Natural killer cell (primary cell): Measurements from ENCODE around the gene TMEM18. TPM values are rescaled to one million over a fixed set of nuclear protein-coding genes. Genes with fewer than 3 reads are reported as not detected.

Experiments
- ATAC-seq, 3 donors: fragments of 150-1000 bp in 2 of 3; fragments of 200-7000 bp in 1 of 3; cut with Tn5 transposase; 1 replicate in 1 of 3; 2 replicates in 2 of 3; pipeline ENCODE4 v1.10.0; 2021; ENCODE audit warnings: mild to moderate bottlenecking in 2 of 3, moderate library complexity in 2 of 3
- DNase-seq, 2 donors: peaks; one replicate each; pipeline versions ENCODE4 v3.0.0 to v3.0.0-alpha.2; 2013 to 2021; ENCODE audit warnings: mixed read lengths in 1 of 2
- H3K27ac ChIP-seq: one replicate; pipeline ENCODE4 v1.5.1; 2013; ENCODE audit warnings: mild to moderate bottlenecking, low read length
- H3K27me3 ChIP-seq: one replicate; pipeline ENCODE4 v1.6.1; 2013; ENCODE audit warnings: low read length; ENCODE audit not compliant: control insufficient read depth, insufficient read depth
- H3K36me3 ChIP-seq: one replicate; pipeline ENCODE4 v1.6.1; 2013; ENCODE audit warnings: low read length; ENCODE audit not compliant: control insufficient read depth, insufficient read depth
- H3K4me1 ChIP-seq: one replicate; pipeline ENCODE4 v1.6.1; 2013; ENCODE audit warnings: low read length; ENCODE audit not compliant: control insufficient read depth, insufficient read depth
- H3K4me3 ChIP-seq: one replicate; pipeline ENCODE4 v1.5.1; 2013; ENCODE audit warnings: low read length
- H3K9me3 ChIP-seq: one replicate; pipeline ENCODE4 v1.6.1; 2013; ENCODE audit warnings: low read length; ENCODE audit not compliant: control insufficient read depth, insufficient read depth
- H3K27ac Mint-ChIP-seq, 2 donors: one replicate each; pipeline ENCODE4 v1.8.0; 2022; ENCODE audit warnings: mild to moderate bottlenecking in 2 of 2, mixed read lengths in 2 of 2, moderate library complexity in 1 of 2
- H3K27me3 Mint-ChIP-seq, 2 donors: one replicate each; pipeline ENCODE4 v1.8.0; 2022; ENCODE audit warnings: low read depth in 2 of 2, mixed read lengths in 2 of 2
- H3K36me3 Mint-ChIP-seq: one replicate; pipeline ENCODE4 v1.8.0; 2022; ENCODE audit warnings: mixed read lengths
- H3K4me1 Mint-ChIP-seq, 2 donors: one replicate each; pipeline ENCODE4 v1.8.0; 2022; ENCODE audit warnings: mixed read lengths in 2 of 2
- H3K4me3 Mint-ChIP-seq: one replicate; pipeline ENCODE4 v1.8.0; 2022; ENCODE audit warnings: mild to moderate bottlenecking, moderate library complexity, mixed read lengths
- H3K9me3 Mint-ChIP-seq, 2 donors: one replicate each; pipeline ENCODE4 v1.8.0; 2022; ENCODE audit warnings: mixed read lengths in 2 of 2
- WGBS: methylation state at CpG from one replicate; pipeline ENCODE4 v1.1.7; 2013; ENCODE audit warnings: missing lambda C conversion rate; ENCODE audit not compliant: insufficient coverage; 5-methylcytosine and 5-hydroxymethylcytosine counted together
- intact Hi-C: fragments of 100-400 bp; cut with micrococcal nuclease; formaldehyde crosslinking; loops from one replicate; pipeline ENCODE4 v1.14.2; 2022
- total RNA-seq, 4 donors: library from RNA; stranded (reverse); fragments of 120-200 nt in 1 of 4; gene quantifications; one replicate each; pipeline versions ENCODE4 v1.2.3 to v1.2.4, GENCODE V29; 2013 to 2022
- TF ChIP-seq, protein P1 (sequence below): fragments of 200-600 bp; IDR thresholded peaks from one replicate; pipeline ENCODE4 v1.8.0; 2022; ENCODE audit warnings: antibody characterized with exemption

Gene TMEM18
- total RNA-seq, 3 donors from 2014 or later (not counting 1 experiment from before 2014, with no cell fraction given): 22.0 to 30.8 (median 22.1) TPM

DNA sequence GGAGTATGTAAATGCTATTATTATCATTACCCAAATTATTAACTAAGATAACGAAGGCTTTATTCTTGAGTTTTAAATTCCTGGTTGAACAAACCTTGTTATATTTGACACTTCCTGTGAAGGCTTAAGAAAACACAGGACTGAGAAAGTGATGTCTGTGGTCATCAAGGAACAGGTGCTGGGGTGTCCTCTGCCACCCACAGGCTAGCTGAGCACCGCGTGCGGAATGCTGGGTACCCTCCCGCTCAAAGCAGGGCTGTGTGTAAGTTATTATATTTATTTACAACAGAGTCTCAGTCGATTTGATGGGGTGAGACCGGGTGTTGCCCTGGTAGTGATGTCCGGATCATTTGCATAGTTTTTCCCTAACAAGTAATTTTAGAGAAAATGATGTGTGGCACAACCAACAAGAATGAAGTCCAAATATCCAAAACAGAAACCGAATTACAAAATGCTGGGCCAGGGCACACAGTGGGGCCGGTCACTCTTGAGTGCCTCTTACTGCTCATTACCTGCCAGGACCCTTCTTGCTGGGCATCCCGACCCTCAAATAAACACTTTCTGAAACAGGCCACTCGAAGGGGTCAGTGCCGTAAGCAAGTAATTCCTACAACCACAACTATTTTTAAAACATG is 49.2 kb downstream of the TMEM18 start:
- DNase-seq (no peak), ATAC-seq (no peak)
- 90% methylated on average over 5 of the region's 13 CpGs for WGBS
- no peaks in the 10 kb centered on the region for H3K36me3 Mint-ChIP-seq
- no peaks in the 10 kb centered on the region for H3K36me3 ChIP-seq
- H3K4me1 Mint-ChIP-seq: no peaks in the 10 kb centered on the region
- H3K4me1 ChIP-seq: no peaks in the 10 kb centered on the region
- H3K27ac Mint-ChIP-seq: no peak overlapping the region
- H3K9me3 ChIP-seq: no peaks in the 10 kb centered on the region
- H3K9me3 Mint-ChIP-seq: no peaks in the 10 kb centered on the region
- TF ChIP-seq, protein P1, sequence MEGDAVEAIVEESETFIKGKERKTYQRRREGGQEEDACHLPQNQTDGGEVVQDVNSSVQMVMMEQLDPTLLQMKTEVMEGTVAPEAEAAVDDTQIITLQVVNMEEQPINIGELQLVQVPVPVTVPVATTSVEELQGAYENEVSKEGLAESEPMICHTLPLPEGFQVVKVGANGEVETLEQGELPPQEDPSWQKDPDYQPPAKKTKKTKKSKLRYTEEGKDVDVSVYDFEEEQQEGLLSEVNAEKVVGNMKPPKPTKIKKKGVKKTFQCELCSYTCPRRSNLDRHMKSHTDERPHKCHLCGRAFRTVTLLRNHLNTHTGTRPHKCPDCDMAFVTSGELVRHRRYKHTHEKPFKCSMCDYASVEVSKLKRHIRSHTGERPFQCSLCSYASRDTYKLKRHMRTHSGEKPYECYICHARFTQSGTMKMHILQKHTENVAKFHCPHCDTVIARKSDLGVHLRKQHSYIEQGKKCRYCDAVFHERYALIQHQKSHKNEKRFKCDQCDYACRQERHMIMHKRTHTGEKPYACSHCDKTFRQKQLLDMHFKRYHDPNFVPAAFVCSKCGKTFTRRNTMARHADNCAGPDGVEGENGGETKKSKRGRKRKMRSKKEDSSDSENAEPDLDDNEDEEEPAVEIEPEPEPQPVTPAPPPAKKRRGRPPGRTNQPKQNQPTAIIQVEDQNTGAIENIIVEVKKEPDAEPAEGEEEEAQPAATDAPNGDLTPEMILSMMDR: no peak
- no peak overlapping the region for H3K4me3 ChIP-seq
- H3K27ac ChIP-seq: no peak overlapping the region
- intact Hi-C loops: no loop called here
- peaks cover 8 to 34% of the 10 kb centered on the region in 2 donors for H3K27me3 Mint-ChIP-seq
- H3K4me3 Mint-ChIP-seq: no peak overlapping the region
- no peaks in the 10 kb centered on the region for H3K27me3 ChIP-seq

DNA sequence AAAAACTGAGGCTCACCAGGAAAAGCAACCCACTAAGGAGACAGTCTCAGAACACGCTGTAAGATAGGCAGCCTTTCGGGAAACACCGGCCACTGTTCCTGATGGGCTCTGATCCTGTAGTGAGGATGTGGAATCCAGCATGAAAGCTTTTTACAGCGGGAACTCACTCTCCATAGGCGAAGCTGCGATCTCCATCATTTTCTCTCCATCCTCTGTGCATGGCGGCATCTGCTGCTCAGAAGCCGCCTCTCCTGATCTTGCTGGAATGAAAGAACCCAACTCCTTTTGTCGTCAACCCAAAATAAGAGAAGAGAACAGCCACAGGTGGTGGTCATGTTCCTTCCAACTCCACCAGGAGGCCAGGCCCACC is 49.9 kb downstream of the TMEM18 start:
- Mint-ChIP-seq H3K27ac (no peak overlapping the region), H3K36me3 (no peaks in the 10 kb centered on the region), H3K4me3 (no peak overlapping the region), H3K27me3 (peaks cover 8 to 34% of the 10 kb centered on the region in 2 donors), H3K4me1 (no peaks in the 10 kb centered on the region), H3K9me3 (no peaks in the 10 kb centered on the region)
- Histone ChIP-seq H3K4me1 (no peaks in the 10 kb centered on the region), H3K27me3 (no peaks in the 10 kb centered on the region), H3K36me3 (no peaks in the 10 kb centered on the region), H3K27ac (no peak overlapping the region), H3K9me3 (no peaks in the 10 kb centered on the region), H3K4me3 (no peak overlapping the region)
- DNase-seq (no peak), ATAC-seq (no peak)
- TF ChIP-seq, protein P1: no peak
- intact Hi-C loops: no loop called here
- 93% methylated on average over 9 of the region's 9 CpGs for WGBS

DNA sequence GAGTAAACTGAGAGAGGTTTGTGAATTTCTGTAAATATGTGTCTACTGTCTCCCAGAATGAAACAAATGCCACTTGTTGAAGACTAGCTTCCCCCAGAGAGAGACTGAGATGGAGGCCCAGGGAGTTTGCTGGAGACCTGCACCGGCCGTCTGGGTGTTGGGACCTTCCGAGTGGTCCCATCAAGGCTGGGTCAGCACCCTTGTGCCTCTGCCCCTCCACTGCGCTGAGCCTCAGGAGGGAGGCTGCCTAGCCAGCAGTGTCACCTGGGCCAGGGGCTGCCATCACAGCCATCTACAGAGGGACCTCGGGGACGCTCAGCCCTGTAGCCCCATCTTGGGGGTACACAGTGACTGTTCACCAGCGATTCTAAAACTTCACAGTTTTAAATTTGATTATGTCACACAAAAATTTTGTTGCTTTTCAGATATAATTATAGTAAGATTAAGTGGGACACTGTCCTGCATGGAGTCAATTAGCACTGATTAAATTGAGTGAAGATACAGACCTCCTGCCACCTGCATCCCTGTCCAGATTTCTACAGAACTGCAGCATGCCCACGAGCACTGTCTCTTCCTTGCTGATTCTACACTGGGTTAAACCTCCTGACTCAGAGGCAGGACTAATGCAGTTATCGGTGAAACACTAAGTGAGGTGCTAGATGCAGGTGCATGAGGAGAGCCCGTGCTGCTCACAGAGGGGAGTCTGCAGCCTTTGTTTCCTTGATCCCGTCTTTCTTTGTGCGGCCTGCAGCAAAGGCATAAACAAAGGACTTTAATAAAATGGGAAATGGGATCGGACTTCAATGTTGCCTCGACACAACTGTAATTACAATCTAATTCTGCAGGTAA is 50.5 kb downstream of the TMEM18 start:
- TF ChIP-seq, protein P1: no peak
- Histone ChIP-seq H3K27ac (no peak overlapping the region), H3K36me3 (no peaks in the 10 kb centered on the region), H3K9me3 (no peaks in the 10 kb centered on the region), H3K4me1 (no peaks in the 10 kb centered on the region), H3K27me3 (no peaks in the 10 kb centered on the region), H3K4me3 (no peak overlapping the region)
- Mint-ChIP-seq H3K36me3 (no peaks in the 10 kb centered on the region), H3K27me3 (peaks cover 6 to 34% of the 10 kb centered on the region in 2 donors), H3K4me1 (no peaks in the 10 kb centered on the region), H3K4me3 (no peak overlapping the region), H3K9me3 (no peaks in the 10 kb centered on the region), H3K27ac (no peak overlapping the region)
- WGBS: 86% methylated on average over 14 of the region's 14 CpGs
- no peak for DNase-seq
- ATAC-seq: no peak
- intact Hi-C loops: no loop called here
